Neural cell (in vitro differentiated cells): ENCODE data around the gene MALRD1. TPM values are rescaled to one million over a fixed set of nuclear protein-coding genes. Genes with fewer than 3 reads are reported as not detected.

ENCODE experiments used
- H2AFZ ChIP-seq: fragments of 200-600, 300-800 bp; sonication (generic), shearing (Covaris generic); 2 replicates; pipeline ENCODE4 v1.6.0; 2014; ENCODE audit warnings: low read depth, mild to moderate bottlenecking, antibody characterized with exemption, low read length, moderate library complexity
- H3F3A ChIP-seq: fragments of 200-600 bp; shearing (Covaris generic); 2 replicates; pipeline ENCODE4 v1.6.1; 2016; ENCODE audit warnings: mild to moderate bottlenecking, moderate library complexity, mixed read lengths, antibody characterized with exemption, low read length; ENCODE audit not compliant: insufficient read depth, poor library complexity, severe bottlenecking
- H3K27ac ChIP-seq: fragments of 200-600, 300-800 bp; sonication (generic), shearing (Covaris generic); 2 replicates; pipeline ENCODE4 v1.5.1; 2014; ENCODE audit warnings: mild to moderate bottlenecking, low read length, moderate library complexity
- H3K27me3 ChIP-seq: fragments of 300-800, 200-600 bp; sonication (generic), shearing (Covaris generic); 2 replicates; pipeline ENCODE4 v1.6.0; 2014; ENCODE audit warnings: mild to moderate bottlenecking, low read depth, low read length, moderate library complexity; ENCODE audit not compliant: insufficient read depth
- H3K36me3 ChIP-seq: fragments of 300-800, 200-600 bp; sonication (generic), shearing (Covaris generic); 2 replicates; pipeline ENCODE4 v1.5.1; 2014; ENCODE audit warnings: mild to moderate bottlenecking, antibody characterized with exemption, low read length, moderate library complexity; ENCODE audit not compliant: insufficient read depth
- H3K4me2 ChIP-seq: fragments of 300-800, 200-600 bp; sonication (generic), shearing (Covaris generic); 2 replicates; pipeline ENCODE4 v1.6.0; 2014; ENCODE audit warnings: mild to moderate bottlenecking, low read length
- H3K4me3 ChIP-seq: fragments of 300-800, 200-600 bp; sonication (generic), shearing (Covaris generic); 2 replicates; pipeline ENCODE4 v1.5.1; 2014; ENCODE audit warnings: mild to moderate bottlenecking, low read length, moderate library complexity
- H3K79me2 ChIP-seq: fragments of 200-600 bp; shearing (Covaris generic); replicated peaks from 2 replicates; pipeline ENCODE4 v1.6.0; 2014; ENCODE audit warnings: mild to moderate bottlenecking, low read length, moderate library complexity; ENCODE audit not compliant: insufficient read depth
- H3K9ac ChIP-seq: fragments of 300-800, 200-600 bp; sonication (generic), shearing (Covaris generic); 2 replicates; pipeline ENCODE4 v1.6.1; 2016; ENCODE audit warnings: mild to moderate bottlenecking, low read length, mixed read lengths
- H3K9me2 ChIP-seq: fragments of 200-600 bp; shearing (Covaris generic); 2 replicates; pipeline ENCODE4 v1.6.1; 2016; ENCODE audit warnings: mild to moderate bottlenecking, low read length, mixed read lengths; ENCODE audit not compliant: insufficient read depth
- H3K9me3 ChIP-seq: fragments of 200-600, 300-800 bp; sonication (generic), shearing (Covaris generic); 2 replicates; pipeline ENCODE4 v1.6.1; 2016; ENCODE audit warnings: mild to moderate bottlenecking, mixed run types, low read length, moderate library complexity, mixed read lengths
- H4K20me1 ChIP-seq: fragments of 200-600 bp; shearing (Covaris generic); 2 replicates; pipeline ENCODE4 v1.6.1; 2016; ENCODE audit warnings: mild to moderate bottlenecking, mixed run types; ENCODE audit not compliant: insufficient read depth
- EP300 ChIP-seq: fragments of 450-650 bp; conservative IDR thresholded peaks from 2 replicates; pipeline ENCODE4 v1.6.1; 2014; ENCODE audit warnings: antibody characterized with exemption, mild to moderate bottlenecking, moderate library complexity; ENCODE audit not compliant: poor library complexity, severe bottlenecking
- EZH2 ChIP-seq: fragments of 200-600, 300-800 bp; shearing (Covaris generic), sonication (generic); IDR thresholded peaks from 2 replicates; pipeline ENCODE4 v1.6.1; 2014; ENCODE audit warnings: antibody characterized with exemption, low read length, borderline replicate concordance, mild to moderate bottlenecking; ENCODE audit not compliant: insufficient read depth, poor library complexity, severe bottlenecking
- MXI1 ChIP-seq: fragments of 450-650 bp; conservative IDR thresholded peaks from 2 replicates; pipeline ENCODE4 v1.6.1; 2014; ENCODE audit warnings: antibody characterized with exemption, mild to moderate bottlenecking; ENCODE audit not compliant: poor library complexity, severe bottlenecking
- POLR2AphosphoS5 ChIP-seq: IDR thresholded peaks from 2 replicates; pipeline ENCODE4 v1.6.1; 2012
- RAD21 ChIP-seq: fragments of 450-650 bp; conservative IDR thresholded peaks from 2 replicates; pipeline ENCODE4 v1.6.1; 2014; ENCODE audit warnings: antibody characterized with exemption, mild to moderate bottlenecking, moderate library complexity
- SMC3 ChIP-seq: fragments of 450-650 bp; conservative IDR thresholded peaks from 2 replicates; pipeline ENCODE4 v1.6.1; 2014; ENCODE audit warnings: antibody characterized with exemption, mild to moderate bottlenecking, moderate library complexity; ENCODE audit not compliant: poor library complexity
- TAF1 ChIP-seq: IDR thresholded peaks from 2 replicates; pipeline ENCODE4 v1.6.1; 2012; ENCODE audit warnings: low read depth
- polyA plus RNA-seq: library from polyadenylated mRNA; depleted of rRNA; stranded (reverse); fragments of >200 nt; gene quantifications from 2 replicates; pipeline ENCODE4 v1.2.3, GENCODE V29; 2014
- TF ChIP-seq, protein P1 (sequence below): fragments of 450-650 bp; IDR thresholded peaks from 2 replicates; pipeline ENCODE4 v1.5.1; 2014; ENCODE audit warnings: antibody characterized with exemption, mild to moderate bottlenecking, moderate library complexity; ENCODE audit not compliant: poor library complexity, severe bottlenecking
- TF ChIP-seq, protein P2 (sequence below): IDR thresholded peaks from 2 replicates; pipeline ENCODE4 v1.6.1; 2012; ENCODE audit warnings: borderline replicate concordance

The MALRD1 gene
- polyA plus RNA-seq, 1 donor from 2014 or later = 0.21 TPM

DNA sequence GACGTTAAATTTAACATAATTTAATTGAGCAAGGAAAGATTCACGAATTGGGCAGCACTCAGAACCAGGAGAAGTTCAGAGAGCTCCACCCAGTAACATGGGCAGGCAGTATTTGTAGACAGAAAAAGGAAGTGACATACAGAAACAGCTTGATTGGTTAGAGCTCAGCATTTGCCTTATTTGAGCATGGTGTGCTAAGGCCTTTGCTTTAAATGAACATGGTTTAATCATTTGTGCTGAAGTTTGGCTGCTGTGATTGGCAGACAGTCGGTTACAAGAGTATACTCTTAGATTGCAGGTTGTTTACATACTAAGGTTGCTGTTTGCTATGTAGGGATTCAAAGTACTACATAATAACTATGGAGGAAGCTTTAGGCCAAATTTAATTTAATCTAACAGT, 199.2 kb downstream of the MALRD1 start:
- H3K9me2 ChIP-seq = no peaks in the 10 kb centered on the region
- no peaks in the 10 kb centered on the region for H3K27me3 ChIP-seq
- no peak overlapping the region for H2AFZ ChIP-seq
- H3F3A ChIP-seq = no peaks in the 10 kb centered on the region
- H3K9me3 ChIP-seq = no peaks in the 10 kb centered on the region
- H4K20me1 ChIP-seq = no peaks in the 10 kb centered on the region
- H3K79me2 ChIP-seq = no peaks in the 10 kb centered on the region
- H3K36me3 ChIP-seq = no peaks in the 10 kb centered on the region
- no peak overlapping the region for H3K9ac ChIP-seq
- no peak overlapping the region for H3K4me2 ChIP-seq
- no peak overlapping the region for H3K4me3 ChIP-seq
- no peak overlapping the region for H3K27ac ChIP-seq
- TF ChIP-seq SMC3 = no peak
- no peak for TF ChIP-seq MXI1
- no peak for TF ChIP-seq RAD21
- TF ChIP-seq, protein P1, sequence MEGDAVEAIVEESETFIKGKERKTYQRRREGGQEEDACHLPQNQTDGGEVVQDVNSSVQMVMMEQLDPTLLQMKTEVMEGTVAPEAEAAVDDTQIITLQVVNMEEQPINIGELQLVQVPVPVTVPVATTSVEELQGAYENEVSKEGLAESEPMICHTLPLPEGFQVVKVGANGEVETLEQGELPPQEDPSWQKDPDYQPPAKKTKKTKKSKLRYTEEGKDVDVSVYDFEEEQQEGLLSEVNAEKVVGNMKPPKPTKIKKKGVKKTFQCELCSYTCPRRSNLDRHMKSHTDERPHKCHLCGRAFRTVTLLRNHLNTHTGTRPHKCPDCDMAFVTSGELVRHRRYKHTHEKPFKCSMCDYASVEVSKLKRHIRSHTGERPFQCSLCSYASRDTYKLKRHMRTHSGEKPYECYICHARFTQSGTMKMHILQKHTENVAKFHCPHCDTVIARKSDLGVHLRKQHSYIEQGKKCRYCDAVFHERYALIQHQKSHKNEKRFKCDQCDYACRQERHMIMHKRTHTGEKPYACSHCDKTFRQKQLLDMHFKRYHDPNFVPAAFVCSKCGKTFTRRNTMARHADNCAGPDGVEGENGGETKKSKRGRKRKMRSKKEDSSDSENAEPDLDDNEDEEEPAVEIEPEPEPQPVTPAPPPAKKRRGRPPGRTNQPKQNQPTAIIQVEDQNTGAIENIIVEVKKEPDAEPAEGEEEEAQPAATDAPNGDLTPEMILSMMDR = no peak
- TF ChIP-seq, protein P2, sequence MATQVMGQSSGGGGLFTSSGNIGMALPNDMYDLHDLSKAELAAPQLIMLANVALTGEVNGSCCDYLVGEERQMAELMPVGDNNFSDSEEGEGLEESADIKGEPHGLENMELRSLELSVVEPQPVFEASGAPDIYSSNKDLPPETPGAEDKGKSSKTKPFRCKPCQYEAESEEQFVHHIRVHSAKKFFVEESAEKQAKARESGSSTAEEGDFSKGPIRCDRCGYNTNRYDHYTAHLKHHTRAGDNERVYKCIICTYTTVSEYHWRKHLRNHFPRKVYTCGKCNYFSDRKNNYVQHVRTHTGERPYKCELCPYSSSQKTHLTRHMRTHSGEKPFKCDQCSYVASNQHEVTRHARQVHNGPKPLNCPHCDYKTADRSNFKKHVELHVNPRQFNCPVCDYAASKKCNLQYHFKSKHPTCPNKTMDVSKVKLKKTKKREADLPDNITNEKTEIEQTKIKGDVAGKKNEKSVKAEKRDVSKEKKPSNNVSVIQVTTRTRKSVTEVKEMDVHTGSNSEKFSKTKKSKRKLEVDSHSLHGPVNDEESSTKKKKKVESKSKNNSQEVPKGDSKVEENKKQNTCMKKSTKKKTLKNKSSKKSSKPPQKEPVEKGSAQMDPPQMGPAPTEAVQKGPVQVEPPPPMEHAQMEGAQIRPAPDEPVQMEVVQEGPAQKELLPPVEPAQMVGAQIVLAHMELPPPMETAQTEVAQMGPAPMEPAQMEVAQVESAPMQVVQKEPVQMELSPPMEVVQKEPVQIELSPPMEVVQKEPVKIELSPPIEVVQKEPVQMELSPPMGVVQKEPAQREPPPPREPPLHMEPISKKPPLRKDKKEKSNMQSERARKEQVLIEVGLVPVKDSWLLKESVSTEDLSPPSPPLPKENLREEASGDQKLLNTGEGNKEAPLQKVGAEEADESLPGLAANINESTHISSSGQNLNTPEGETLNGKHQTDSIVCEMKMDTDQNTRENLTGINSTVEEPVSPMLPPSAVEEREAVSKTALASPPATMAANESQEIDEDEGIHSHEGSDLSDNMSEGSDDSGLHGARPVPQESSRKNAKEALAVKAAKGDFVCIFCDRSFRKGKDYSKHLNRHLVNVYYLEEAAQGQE = no peak
- TF ChIP-seq POLR2AphosphoS5 = no peak
- TF ChIP-seq EP300 = no peak
- TF ChIP-seq EZH2 = no peak
- TF ChIP-seq TAF1 = no peak

DNA sequence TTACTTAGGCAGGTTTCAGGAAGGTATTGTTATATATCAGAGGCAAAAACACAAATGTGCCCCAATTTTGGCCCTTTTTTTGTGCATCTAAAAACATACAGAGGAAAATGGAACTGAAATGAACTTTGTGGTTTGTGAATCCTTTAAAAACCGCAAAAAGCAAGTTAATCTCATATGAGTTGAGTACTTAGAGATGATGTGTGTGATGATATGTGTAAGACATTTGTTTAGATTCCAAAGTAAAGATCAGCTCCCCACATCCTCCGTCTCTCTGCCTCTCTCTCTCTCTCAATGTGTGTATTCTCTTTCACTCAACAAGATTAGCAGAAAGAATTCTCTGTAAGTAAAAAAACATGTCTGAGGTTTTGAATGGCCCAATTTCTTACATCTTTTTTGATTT, 201.9 kb downstream of the MALRD1 start:
- no peak overlapping the region for H3K27ac ChIP-seq
- no peaks in the 10 kb centered on the region for H3K9me2 ChIP-seq
- no peak overlapping the region for H3K4me2 ChIP-seq
- no peaks in the 10 kb centered on the region for H3K27me3 ChIP-seq
- H4K20me1 ChIP-seq = no peaks in the 10 kb centered on the region
- no peak overlapping the region for H3K4me3 ChIP-seq
- no peak overlapping the region for H2AFZ ChIP-seq
- no peaks in the 10 kb centered on the region for H3K9me3 ChIP-seq
- no peak overlapping the region for H3K9ac ChIP-seq
- TF ChIP-seq, protein P2 = no peak
- TF ChIP-seq MXI1 (no peak), TAF1 (no peak), RAD21 (no peak), EP300 (no peak), SMC3 (no peak), EZH2 (no peak), POLR2AphosphoS5 (no peak)
- TF ChIP-seq, protein P1 = no peak
- H3K36me3 ChIP-seq = no peaks in the 10 kb centered on the region
- H3K79me2 ChIP-seq = no peaks in the 10 kb centered on the region
- no peaks in the 10 kb centered on the region for H3F3A ChIP-seq
